Small intestine (tissue), 7 donors: Measurements from ENCODE around the gene ARL5C. TPM values are rescaled to one million over a fixed set of nuclear protein-coding genes. Genes with fewer than 3 reads are reported as not detected.
A peak's percentile ranks its signal among the peaks of the same experiment; 100 is the strongest.

Source experiments
- DNase-seq, 2 donors: peaks; one replicate each; pipeline versions ENCODE4 v3.0.0 to v3.0.0-alpha.2; 2013
- FAIRE-seq: peaks from 2 replicates; lab custom pipeline; 2012; peaks lifted over from hg19 to GRCh38; lab: Jason Lieb, UNC
- H3K27ac ChIP-seq, 3 donors: one replicate each; pipeline ENCODE4 v1.5.1; 2013; ENCODE audit warnings: low read length in 2 of 3, mild to moderate bottlenecking in 2 of 3, control low read depth in 1 of 3, inconsistent platforms in 1 of 3, low read depth in 1 of 3, moderate library complexity in 1 of 3
- H3K27me3 ChIP-seq, 3 donors: one replicate each; pipeline ENCODE4 v1.6.1; 2013; ENCODE audit warnings: low read length in 3 of 3, inconsistent platforms in 1 of 3; ENCODE audit not compliant: control insufficient read depth in 3 of 3, insufficient read depth in 3 of 3
- H3K36me3 ChIP-seq, 3 donors: one replicate each; pipeline ENCODE4 v1.6.1; 2013; ENCODE audit warnings: low read length in 3 of 3, inconsistent platforms in 1 of 3, low read depth in 1 of 3, mild to moderate bottlenecking in 1 of 3, moderate library complexity in 1 of 3; ENCODE audit not compliant: control insufficient read depth in 3 of 3, insufficient read depth in 2 of 3
- H3K4me1 ChIP-seq, 3 donors: one replicate each; pipeline ENCODE4 v1.6.1; 2013; ENCODE audit warnings: low read length in 2 of 3, inconsistent platforms in 1 of 3, low read depth in 1 of 3, mild to moderate bottlenecking in 1 of 3, moderate library complexity in 1 of 3; ENCODE audit not compliant: control insufficient read depth in 3 of 3, insufficient read depth in 2 of 3
- H3K4me3 ChIP-seq, 3 donors: one replicate each; pipeline ENCODE4 v1.5.1; 2013; ENCODE audit warnings: low read length in 3 of 3, control low read depth in 1 of 3, inconsistent platforms in 1 of 3, low read depth in 1 of 3, mild to moderate bottlenecking in 1 of 3, moderate library complexity in 1 of 3
- H3K9me3 ChIP-seq, 2 donors: one replicate each; pipeline ENCODE4 v1.6.1; 2013; ENCODE audit warnings: low read depth in 1 of 2, low read length in 1 of 2; ENCODE audit not compliant: control insufficient read depth in 2 of 2, insufficient read depth in 1 of 2
- WGBS, 3 donors: extraction: QIAGEN DNeasy Blood & Tissue Kit; methylation state at CpG; one replicate each; pipeline ENCODE4 v1.1.7; 2013; 5-methylcytosine and 5-hydroxymethylcytosine counted together
- polyA plus RNA-seq, 4 donors: library from polyadenylated mRNA; stranded (reverse) in 3 of 4; unstranded in 1 of 4; fragments of 200-250 nt in 3 of 4; fragments of 120-200 nt in 1 of 4; gene quantifications; one replicate each; pipeline versions ENCODE4 v1.2.1 to v1.2.3, GENCODE V29; 2013
- donor health status: healthy with polysubstance abuse.
- donor health status: control.
- donor health status: control.
- donor health status: Bipolar disorder and iron deficiency.
- donor health status: healthy.

ARL5C gene
- polyA plus RNA-seq, 4 donors, result 0.06 TPM; not detected in 3

GRCh38 chr17:39197380-39198185 lies 31.6 kb upstream of the ARL5C start, which contains the start of gene CACNB1:
CACNB1 (minus strand) TSS chr17:39197669; CDS start chr17:39197495, 174 bp downstream.
- FAIRE-seq (no peak), DNase-seq (peak; percentile 41 to 76)
- peaks cover 0 to 29% (median 8%) of the 10 kb centered on the region in 3 donors for H3K4me1 ChIP-seq
- peak within 1 kb of the TSS; percentile 55 to 69 (median 66) for H3K4me3 ChIP-seq
- peak within 1 kb of the TSS in 2 of 3 donors; percentile 48 to 87 for H3K27ac ChIP-seq
- H3K36me3 ChIP-seq, result peaks cover 2 to 22% (median 4%) of the 10 kb centered on the region in 3 donors
- H3K27me3 ChIP-seq, result peaks cover 0 to 21% (median 0%) of the 10 kb centered on the region in 3 donors
- 1 to 2% (median 1%) methylated on average over 26 to 55 of the region's 55 CpGs for WGBS, 3 donors
- H3K9me3 ChIP-seq, result no peaks in the 10 kb centered on the region

GRCh38 chr17:39196808-39197291 lies 30.9 kb upstream of the ARL5C start:
- FAIRE-seq, result no peak
- DNase-seq, result no peak
- Histone ChIP-seq H3K36me3 (peaks cover 0 to 20% (median 0%) of the 10 kb centered on the region in 3 donors), H3K4me3 (peak overlapping the region; percentile 55 to 69 (median 66)), H3K27me3 (peaks cover 0 to 21% (median 0%) of the 10 kb centered on the region in 3 donors), H3K4me1 (peaks cover 0 to 28% (median 8%) of the 10 kb centered on the region in 3 donors), H3K27ac (peak overlapping the region in 1 of 3 donors; percentile 48), H3K9me3 (no peaks in the 10 kb centered on the region)
- WGBS, 3 donors, result 0 to 2% (median 1%) methylated on average over 11 to 30 of the region's 30 CpGs

- FAIRE-seq, result no peak
- Histone ChIP-seq H3K36me3 (peaks cover 0 to 20% (median 0%) of the 10 kb centered on the region in 3 donors), H3K4me3 (peak overlapping the region; percentile 55 to 69 (median 66)), H3K27me3 (peaks cover 0 to 21% (median 0%) of the 10 kb centered on the region in 3 donors), H3K9me3 (no peaks in the 10 kb centered on the region), H3K27ac (no peak overlapping the region), H3K4me1 (peaks cover 0 to 22% (median 8%) of the 10 kb centered on the region in 3 donors)
- DNase-seq, result no peak
- WGBS, 3 donors, result 31 to 48% (median 36%) methylated on average over 7 to 8 of the region's 8 CpGs
Observed at GRCh38 chr17:39196241-39196807, 30.4 kb upstream of the ARL5C start.

GRCh38 chr17:39195568-39196160 lies 29.7 kb upstream of the ARL5C start:
- peaks cover 0 to 17% (median 4%) of the 10 kb centered on the region in 3 donors for H3K4me1 ChIP-seq
- WGBS, 3 donors, result 61 to 84% (median 66%) methylated on average over 8 of the region's 8 CpGs
- H3K27me3 ChIP-seq, result peaks cover 0 to 21% (median 0%) of the 10 kb centered on the region in 3 donors
- H3K36me3 ChIP-seq, result peaks cover 0 to 18% (median 0%) of the 10 kb centered on the region in 3 donors
- H3K27ac ChIP-seq, result peak overlapping the region in 2 of 3 donors; percentile 11 to 12
- DNase-seq (no peak), FAIRE-seq (no peak)
- H3K9me3 ChIP-seq, result no peaks in the 10 kb centered on the region
- peak overlapping the region in 1 of 3 donors; percentile 6 for H3K4me3 ChIP-seq

- H3K27me3 ChIP-seq, result peaks cover 0 to 21% (median 0%) of the 10 kb centered on the region in 3 donors
- H3K27ac ChIP-seq, result peak overlapping the region in 1 of 3 donors; percentile 11
- peaks cover 0 to 18% (median 0%) of the 10 kb centered on the region in 3 donors for H3K36me3 ChIP-seq
- WGBS, 3 donors, result 66 to 76% (median 74%) methylated on average over 9 to 10 of the region's 10 CpGs
- no peak overlapping the region for H3K4me3 ChIP-seq
- peaks cover 0 to 17% (median 4%) of the 10 kb centered on the region in 3 donors for H3K4me1 ChIP-seq
- no peaks in the 10 kb centered on the region for H3K9me3 ChIP-seq
- FAIRE-seq (no peak), DNase-seq (no peak)
Observed at GRCh38 chr17:39194985-39195524, 29.1 kb upstream of the ARL5C start.

GRCh38 chr17:39194089-39194984 lies 28.4 kb upstream of the ARL5C start:
- no peak overlapping the region for H3K4me3 ChIP-seq
- peak in 1 of 2 donors; percentile 47 for DNase-seq
- no peak for FAIRE-seq
- no peak overlapping the region for H3K27ac ChIP-seq
- no peaks in the 10 kb centered on the region for H3K9me3 ChIP-seq
- peaks cover 0 to 21% (median 0%) of the 10 kb centered on the region in 3 donors for H3K27me3 ChIP-seq
- WGBS, 3 donors, result 62 to 65% (median 65%) methylated on average over 19 to 20 of the region's 20 CpGs
- peaks cover 0 to 14% (median 4%) of the 10 kb centered on the region in 3 donors for H3K4me1 ChIP-seq
- peaks cover 0 to 18% (median 0%) of the 10 kb centered on the region in 3 donors for H3K36me3 ChIP-seq

GRCh38 chr17:39193346-39193745 lies 27.4 kb upstream of the ARL5C start:
- Histone ChIP-seq H3K9me3 (no peaks in the 10 kb centered on the region), H3K4me1 (peaks cover 0 to 13% (median 4%) of the 10 kb centered on the region in 3 donors), H3K36me3 (peaks cover 0 to 20% (median 0%) of the 10 kb centered on the region in 3 donors), H3K4me3 (no peak overlapping the region), H3K27me3 (peaks cover 0 to 21% (median 0%) of the 10 kb centered on the region in 3 donors), H3K27ac (no peak overlapping the region)
- WGBS, 3 donors, result 79 to 91% (median 81%) methylated on average over 10 of the region's 10 CpGs
- DNase-seq (no peak), FAIRE-seq (no peak)
